OCI-LY1 (cell line): ENCODE results near the gene CTDSP2.

ENCODE experiments used
- CTCF ChIP-seq: fragments of 200-600 bp; sonication (generic), shearing (Covaris generic); IDR thresholded peaks from 2 replicates; pipeline ENCODE4 v1.5.1; 2017; ENCODE audit warnings: mild to moderate bottlenecking, antibody characterized with exemption, low read length, moderate library complexity, mixed read lengths
- EZH2 ChIP-seq: fragments of 200-600 bp; sonication (generic), shearing (Covaris generic); IDR thresholded peaks from 2 replicates; pipeline ENCODE4 v1.8.0; 2017; ENCODE audit warnings: borderline replicate concordance, mixed run types, mild to moderate bottlenecking, antibody characterized with exemption, low read length, moderate library complexity, mixed read lengths

GRCh38 chr12:57852200-57852599 is 5.7 kb upstream of the CTDSP2 start:
- TF ChIP-seq CTCF (no peak), EZH2 (no peak)
